NT2/D1 (cell line): ENCODE measurements around the gene IBA57.

ENCODE experiments used
- DNase-seq: peaks from one replicate; pipeline ENCODE4 v3.0.0-alpha.2; 2011; ENCODE audit warnings: low read depth, low spot score
- H3K27me3 ChIP-seq: 2 replicates; pipeline ENCODE4 v1.6.0; 2011; ENCODE audit warnings: mild to moderate bottlenecking; ENCODE audit not compliant: insufficient read length, insufficient read depth
- H3K36me3 ChIP-seq: 2 replicates; pipeline ENCODE4 v1.6.1; 2011; ENCODE audit warnings: mild to moderate bottlenecking, low read length, mixed read lengths; ENCODE audit not compliant: insufficient read depth, insufficient read length
- H3K4me1 ChIP-seq: 2 replicates; pipeline ENCODE4 v1.5.1; 2011; ENCODE audit not compliant: insufficient read depth, insufficient read length
- H3K4me3 ChIP-seq: 2 replicates; pipeline ENCODE4 v1.5.1; 2011; ENCODE audit warnings: low read depth; ENCODE audit not compliant: insufficient read length
- H3K9ac ChIP-seq: 2 replicates; pipeline ENCODE4 v1.6.0; 2011; ENCODE audit warnings: low read depth; ENCODE audit not compliant: insufficient read length
- H3K9me3 ChIP-seq: 2 replicates; pipeline ENCODE4 v1.5.1; 2011; ENCODE audit warnings: mild to moderate bottlenecking, low read length; ENCODE audit not compliant: insufficient read depth
- SUZ12 ChIP-seq: IDR thresholded peaks from 2 replicates; pipeline ENCODE4 v1.6.1; 2011; ENCODE audit not compliant: insufficient read length, insufficient read depth; ENCODE audit errors: extremely low read depth
- YY1 ChIP-seq: IDR thresholded peaks from 2 replicates; pipeline ENCODE4 v1.6.1; 2011; ENCODE audit not compliant: insufficient read length, insufficient read depth
- ZNF274 ChIP-seq: IDR thresholded peaks from 2 replicates; pipeline ENCODE4 v1.6.1; 2011; ENCODE audit warnings: mild to moderate bottlenecking, low read depth, low read length

The IBA57 gene

GRCh38 chr1:228141226-228142044, 24.2 kb upstream of the IBA57 start:
- Histone ChIP-seq H3K4me1 (peaks cover 8% of the 10 kb centered on the region), H3K27me3 (peaks cover 26% of the 10 kb centered on the region), H3K9me3 (no peaks in the 10 kb centered on the region), H3K4me3 (peak overlapping the region; percentile 96), H3K9ac (peak overlapping the region; percentile 96), H3K36me3 (peaks cover 41% of the 10 kb centered on the region)
- DNase-seq: no peak
- TF ChIP-seq SUZ12 (no peak), ZNF274 (no peak), YY1 (no peak)

- DNase-seq: no peak
- H3K27me3 ChIP-seq: peaks cover 18% of the 10 kb centered on the region
- no peaks in the 10 kb centered on the region for H3K9me3 ChIP-seq
- H3K4me1 ChIP-seq: peaks cover 8% of the 10 kb centered on the region
- H3K4me3 ChIP-seq: no peak overlapping the region
- TF ChIP-seq ZNF274 (no peak), SUZ12 (no peak), YY1 (no peak)
- H3K36me3 ChIP-seq: peaks cover 48% of the 10 kb centered on the region
- peak overlapping the region; percentile 53 for H3K9ac ChIP-seq
Measured at GRCh38 chr1:228142155-228142691, 23.4 kb upstream of the IBA57 start.

- H3K4me3 ChIP-seq: no peak overlapping the region
- TF ChIP-seq YY1 (no peak), SUZ12 (no peak)
- no peaks in the 10 kb centered on the region for H3K9me3 ChIP-seq
- H3K36me3 ChIP-seq: peaks cover 53% of the 10 kb centered on the region
- peaks cover 8% of the 10 kb centered on the region for H3K4me1 ChIP-seq
- peaks cover 14% of the 10 kb centered on the region for H3K27me3 ChIP-seq
- H3K9ac ChIP-seq: no peak overlapping the region
- no peak for DNase-seq
Measured at GRCh38 chr1:228142701-228143136, 22.9 kb upstream of the IBA57 start.

- H3K4me1 ChIP-seq: peaks cover 8% of the 10 kb centered on the region
- peak overlapping the region; percentile 45 for H3K9ac ChIP-seq
Measured at GRCh38 chr1:228143480-228144192, 22.0 kb upstream of the IBA57 start.

GRCh38 chr1:228144193-228144992, 21.2 kb upstream of the IBA57 start:
- Histone ChIP-seq H3K4me3 (no peak overlapping the region), H3K9me3 (no peaks in the 10 kb centered on the region), H3K27me3 (peaks cover 13% of the 10 kb centered on the region), H3K36me3 (peaks cover 69% of the 10 kb centered on the region), H3K9ac (peak overlapping the region; percentile 45), H3K4me1 (peaks cover 14% of the 10 kb centered on the region)
- TF ChIP-seq SUZ12 (no peak), ZNF274 (no peak), YY1 (no peak)
- no peak for DNase-seq

More at GRCh38 chr1:228143480-228144192, 22.0 kb upstream of the IBA57 start:
- no peak for TF ChIP-seq YY1
- no peak for TF ChIP-seq ZNF274
- no peak for TF ChIP-seq SUZ12
- Histone ChIP-seq H3K36me3 (peaks cover 62% of the 10 kb centered on the region), H3K27me3 (peaks cover 13% of the 10 kb centered on the region), H3K4me3 (no peak overlapping the region), H3K9me3 (no peaks in the 10 kb centered on the region)
- DNase-seq: no peak

- Histone ChIP-seq H3K9ac (no peak overlapping the region), H3K4me3 (no peak overlapping the region), H3K4me1 (peaks cover 18% of the 10 kb centered on the region), H3K27me3 (peaks cover 13% of the 10 kb centered on the region), H3K36me3 (peaks cover 73% of the 10 kb centered on the region), H3K9me3 (no peaks in the 10 kb centered on the region)
- TF ChIP-seq YY1: no peak
- no peak for DNase-seq
Measured at GRCh38 chr1:228144993-228145343, 20.6 kb upstream of the IBA57 start.
